PC-9 (cell line): ENCODE measurements around the gene PRDM2. TPM values are rescaled to one million over a fixed set of nuclear protein-coding genes. Genes with fewer than 3 reads are reported as not detected.

Experiments
- BruUV-seq: library from RNA; stranded (reverse); fragments of 400-500 nt; replicated peaks from 2 replicates; lab custom pipeline; 2021; lab: Mats Ljungman, UMichigan
- CTCF ChIA-PET: fragments of 300-600 bp; sonication (Branson Sonifier 250); formaldehyde crosslinking; loops from one replicate; lab custom pipeline; 2022; ENCODE audit warnings: antibody characterized with exemption; lab: Charles Lee
- POLR2A ChIA-PET: fragments of 300-600 bp; sonication (Branson Sonifier 250); formaldehyde crosslinking; loops from one replicate; lab custom pipeline; 2022; ENCODE audit warnings: antibody characterized with exemption; ENCODE audit not compliant: unreplicated experiment; lab: Charles Lee
- DNase-seq, 2 experiments: peaks; one replicate each; pipeline versions ENCODE4 v3.0.0 to v3.0.0-alpha.2; 2015 to 2022; ENCODE audit warnings: mixed read lengths in 1 of 2
- H2AFZ ChIP-seq: fragments of 200-600 bp; sonication (generic); 2 replicates; pipeline ENCODE4 v1.8.1; 2017; ENCODE audit warnings: antibody characterized with exemption
- H3F3A ChIP-seq: fragments of 200-600 bp; sonication (generic); 2 replicates; pipeline ENCODE4 v1.8.1; 2017; ENCODE audit warnings: antibody characterized with exemption, mild to moderate bottlenecking, low read depth; ENCODE audit not compliant: insufficient read depth
- H3K27ac ChIP-seq: fragments of 200-600 bp; sonication (generic); 2 replicates; pipeline ENCODE4 v1.6.1; 2016; ENCODE audit warnings: mixed run types
- H3K27me3 ChIP-seq: fragments of 200-600 bp; sonication (generic); 2 replicates; pipeline ENCODE4 v1.6.1; 2016; ENCODE audit warnings: low read depth, mixed run types; ENCODE audit not compliant: insufficient read depth
- H3K36me3 ChIP-seq: fragments of 200-600 bp; sonication (generic); 2 replicates; pipeline ENCODE4 v1.6.1; 2016; ENCODE audit warnings: low read depth, mixed run types
- H3K4me1 ChIP-seq: fragments of 200-600 bp; sonication (generic); replicated peaks from 2 replicates; pipeline ENCODE4 v1.6.1; 2016; ENCODE audit warnings: mixed run types; ENCODE audit not compliant: insufficient read depth
- H3K4me2 ChIP-seq: fragments of 200-600 bp; sonication (generic); 2 replicates; pipeline ENCODE4 v1.6.1; 2017; ENCODE audit warnings: mixed run types
- H3K4me3 ChIP-seq: fragments of 200-600 bp; sonication (generic); 2 replicates; pipeline ENCODE4 v1.6.1; 2016; ENCODE audit warnings: mixed run types
- H3K79me2 ChIP-seq: fragments of 200-600 bp; sonication (generic); 2 replicates; pipeline ENCODE4 v1.6.1; 2017; ENCODE audit warnings: low read depth, mixed run types
- H3K9me2 ChIP-seq: fragments of 200-600 bp; sonication (generic); 2 replicates; pipeline ENCODE4 v1.8.1; 2017; ENCODE audit warnings: mild to moderate bottlenecking; ENCODE audit not compliant: insufficient read depth
- H3K9me3 ChIP-seq: fragments of 200-600 bp; sonication (generic); 2 replicates; pipeline ENCODE4 v1.8.1; 2016; ENCODE audit warnings: low read depth; ENCODE audit not compliant: insufficient read depth
- H4K20me1 ChIP-seq: fragments of 200-600 bp; sonication (generic); 2 replicates; pipeline ENCODE4 v1.8.1; 2017; ENCODE audit not compliant: insufficient read depth
- EZH2 ChIP-seq: fragments of 200-600 bp; sonication (generic); IDR thresholded peaks from 2 replicates; pipeline ENCODE4 v1.8.0; 2017; ENCODE audit warnings: antibody characterized with exemption, low read depth
- intact Hi-C: fragments of 100-400 bp; cut with micrococcal nuclease; formaldehyde crosslinking; loops from one replicate; pipeline ENCODE4 v1.10.0; 2022; ENCODE audit not compliant: unreplicated experiment
- total RNA-seq: library from RNA; stranded (reverse); gene quantifications from 2 replicates; pipeline ENCODE4 v1.2.3, GENCODE V29; 2021
- TF ChIP-seq, protein P1 (sequence below): fragments of 200-600 bp; sonication (generic); conservative IDR thresholded peaks from 2 replicates; pipeline ENCODE4 v1.6.1; 2017; ENCODE audit warnings: mixed run types, antibody characterized with exemption, mild to moderate bottlenecking, moderate library complexity

Gene PRDM2
- total RNA-seq, 1 experiment from 2014 or later = 32.1 TPM

GRCh38 chr1:13790290-13791030 is 90.5 kb downstream of the PRDM2 start:
- no TSS peak for BruUV-seq
- POLR2A ChIA-PET = no interaction called here
- Histone ChIP-seq H3K27ac (no peak overlapping the region), H3K27me3 (no peaks in the 10 kb centered on the region), H3K79me2 (no peaks in the 10 kb centered on the region), H3K4me3 (no peak overlapping the region), H3K4me1 (no peaks in the 10 kb centered on the region), H2AFZ (no peak overlapping the region), H3F3A (no peaks in the 10 kb centered on the region), H3K9me2 (no peaks in the 10 kb centered on the region), H3K9me3 (no peaks in the 10 kb centered on the region), H4K20me1 (no peaks in the 10 kb centered on the region), H3K36me3 (no peaks in the 10 kb centered on the region), H3K4me2 (no peak overlapping the region)
- TF ChIP-seq, protein P1, sequence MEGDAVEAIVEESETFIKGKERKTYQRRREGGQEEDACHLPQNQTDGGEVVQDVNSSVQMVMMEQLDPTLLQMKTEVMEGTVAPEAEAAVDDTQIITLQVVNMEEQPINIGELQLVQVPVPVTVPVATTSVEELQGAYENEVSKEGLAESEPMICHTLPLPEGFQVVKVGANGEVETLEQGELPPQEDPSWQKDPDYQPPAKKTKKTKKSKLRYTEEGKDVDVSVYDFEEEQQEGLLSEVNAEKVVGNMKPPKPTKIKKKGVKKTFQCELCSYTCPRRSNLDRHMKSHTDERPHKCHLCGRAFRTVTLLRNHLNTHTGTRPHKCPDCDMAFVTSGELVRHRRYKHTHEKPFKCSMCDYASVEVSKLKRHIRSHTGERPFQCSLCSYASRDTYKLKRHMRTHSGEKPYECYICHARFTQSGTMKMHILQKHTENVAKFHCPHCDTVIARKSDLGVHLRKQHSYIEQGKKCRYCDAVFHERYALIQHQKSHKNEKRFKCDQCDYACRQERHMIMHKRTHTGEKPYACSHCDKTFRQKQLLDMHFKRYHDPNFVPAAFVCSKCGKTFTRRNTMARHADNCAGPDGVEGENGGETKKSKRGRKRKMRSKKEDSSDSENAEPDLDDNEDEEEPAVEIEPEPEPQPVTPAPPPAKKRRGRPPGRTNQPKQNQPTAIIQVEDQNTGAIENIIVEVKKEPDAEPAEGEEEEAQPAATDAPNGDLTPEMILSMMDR = no peak
- TF ChIP-seq EZH2 = no peak
- CTCF ChIA-PET = no interaction called here
- intact Hi-C loops = no loop called here
- DNase-seq = no peak

DNA sequence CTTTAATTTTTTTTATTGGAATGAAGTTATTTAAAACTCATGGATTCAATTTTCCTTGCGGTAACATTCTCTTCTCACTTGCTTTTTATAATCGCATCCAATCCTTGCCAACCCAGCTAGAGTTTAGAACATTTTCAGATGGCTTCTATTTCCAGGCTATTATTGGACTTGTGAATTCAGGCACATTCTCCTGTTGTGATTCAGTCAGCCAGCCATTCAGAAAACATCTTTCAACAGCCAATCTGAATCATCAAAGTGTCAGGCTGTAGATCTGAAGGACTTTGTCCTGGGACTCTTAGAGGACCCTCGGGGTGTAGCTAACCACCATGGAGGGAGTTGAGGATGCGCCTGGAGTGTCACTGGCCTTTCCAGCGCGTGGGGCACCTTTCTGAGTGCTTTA is 92.4 kb downstream of the PRDM2 start:
- H3K27ac ChIP-seq = no peak overlapping the region
- H3K4me2 ChIP-seq = no peak overlapping the region
- H3F3A ChIP-seq = no peaks in the 10 kb centered on the region
- no peak overlapping the region for H3K4me3 ChIP-seq
- POLR2A ChIA-PET = no interaction called here
- no peaks in the 10 kb centered on the region for H3K36me3 ChIP-seq
- BruUV-seq = no TSS peak
- H3K9me2 ChIP-seq = no peaks in the 10 kb centered on the region
- DNase-seq = no peak
- H3K27me3 ChIP-seq = no peaks in the 10 kb centered on the region
- no peaks in the 10 kb centered on the region for H3K79me2 ChIP-seq
- intact Hi-C loops = no loop called here
- CTCF ChIA-PET = no interaction called here
- no peaks in the 10 kb centered on the region for H3K4me1 ChIP-seq
- no peak overlapping the region for H2AFZ ChIP-seq
- no peaks in the 10 kb centered on the region for H4K20me1 ChIP-seq
- no peaks in the 10 kb centered on the region for H3K9me3 ChIP-seq
- TF ChIP-seq EZH2 = no peak
- TF ChIP-seq, protein P1 = no peak

DNA sequence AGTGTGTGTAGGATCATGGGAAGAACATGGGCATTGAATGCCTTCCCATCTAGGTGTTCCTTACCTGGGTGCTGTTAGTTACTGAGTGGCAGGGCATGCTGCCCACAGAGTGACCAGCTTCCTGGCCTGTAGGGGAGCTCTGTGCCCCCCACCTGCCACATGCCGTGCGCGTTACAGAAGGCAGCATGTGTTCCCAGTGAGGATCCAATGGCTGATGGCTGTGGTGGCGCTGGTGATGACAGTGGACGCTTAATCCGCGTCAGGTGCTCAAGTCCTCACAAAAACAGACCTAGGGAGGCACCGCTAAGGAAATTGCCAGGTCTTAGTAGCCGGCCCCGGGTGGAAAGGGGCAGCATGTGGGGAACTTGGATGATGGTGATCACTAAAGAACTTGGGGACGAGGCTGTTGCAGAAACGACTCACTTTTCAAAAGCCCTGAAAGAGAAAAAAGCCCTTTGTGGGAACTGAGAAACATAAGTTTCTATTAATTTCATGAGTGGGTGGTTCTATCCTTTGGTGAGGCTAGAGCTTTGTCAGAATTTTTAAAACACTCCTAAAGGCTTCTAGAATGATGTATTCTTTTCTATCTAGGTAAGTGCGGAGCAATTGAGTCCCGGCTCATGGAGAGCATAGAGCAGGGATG is 93.2 kb downstream of the PRDM2 start:
- BruUV-seq = no TSS peak
- POLR2A ChIA-PET = no interaction called here
- TF ChIP-seq, protein P1 = no peak
- no peak for TF ChIP-seq EZH2
- Histone ChIP-seq H3K36me3 (no peaks in the 10 kb centered on the region), H3K4me3 (no peak overlapping the region), H3K79me2 (no peaks in the 10 kb centered on the region), H3F3A (no peaks in the 10 kb centered on the region), H4K20me1 (no peaks in the 10 kb centered on the region), H3K9me3 (no peaks in the 10 kb centered on the region), H3K4me1 (no peaks in the 10 kb centered on the region), H3K27ac (no peak overlapping the region), H3K4me2 (no peak overlapping the region), H3K27me3 (no peaks in the 10 kb centered on the region), H2AFZ (no peak overlapping the region), H3K9me2 (no peaks in the 10 kb centered on the region)
- intact Hi-C loops = no loop called here
- CTCF ChIA-PET = no interaction called here
- no peak for DNase-seq
